BJ (cell line): ENCODE data around the gene DNAJC24. TPM values are rescaled to one million over a fixed set of nuclear protein-coding genes. Genes with fewer than 3 reads are reported as not detected.

Experiments used
- CTCF ChIA-PET: fragments of 350-600 bp; formaldehyde crosslinking; extraction: SDS; loops from one replicate; lab custom pipeline; 2021; ENCODE audit warnings: antibody characterized with exemption, inconsistent platforms; lab: Yijun Ruan, JAX
- POLR2A ChIA-PET: fragments of 300-600 bp; sonication (Branson Sonifier 250); formaldehyde crosslinking; extraction: SDS; loops from one replicate; lab custom pipeline; 2021; ENCODE audit warnings: antibody characterized with exemption; lab: Charles Lee
- DNase-seq: peaks from one replicate; pipeline ENCODE4 v3.0.0-alpha.2; 2011; ENCODE audit warnings: low read depth
- H3K27me3 ChIP-seq: 2 replicates; pipeline ENCODE4 v1.6.0; 2011; ENCODE audit warnings: low read length; ENCODE audit not compliant: control insufficient read depth, insufficient read depth
- H3K36me3 ChIP-seq: 2 replicates; pipeline ENCODE4 v1.5.1; 2011; ENCODE audit warnings: low read length; ENCODE audit not compliant: control insufficient read depth, insufficient read depth
- H3K4me3 ChIP-seq: 2 replicates; pipeline ENCODE4 v1.5.1; 2011; ENCODE audit warnings: low read depth, mild to moderate bottlenecking, control low read depth, low read length
- polyA plus RNA-seq: library from polyadenylated mRNA; depleted of rRNA; stranded (reverse); fragments of >200 nt; gene quantifications from 2 replicates; pipeline ENCODE4 v1.2.3, GENCODE V29; 2011
- TF ChIP-seq, protein P1 (sequence below): IDR thresholded peaks from 2 replicates; pipeline ENCODE4 v1.5.1; 2011; ENCODE audit warnings: low read depth, mild to moderate bottlenecking, control low read depth, inconsistent platforms, low read length, moderate library complexity; ENCODE audit not compliant: insufficient read depth

The DNAJC24 gene
- polyA plus RNA-seq, 1 experiment = 8.8 TPM

GRCh38 chr11:31419138-31419537, 49.5 kb downstream of the DNAJC24 start:
- CTCF ChIA-PET = no interaction called here
- DNase-seq = no peak
- POLR2A ChIA-PET = no interaction called here
- Histone ChIP-seq H3K27me3 (no peaks in the 10 kb centered on the region), H3K4me3 (no peak overlapping the region), H3K36me3 (no peaks in the 10 kb centered on the region)
- TF ChIP-seq, protein P1, sequence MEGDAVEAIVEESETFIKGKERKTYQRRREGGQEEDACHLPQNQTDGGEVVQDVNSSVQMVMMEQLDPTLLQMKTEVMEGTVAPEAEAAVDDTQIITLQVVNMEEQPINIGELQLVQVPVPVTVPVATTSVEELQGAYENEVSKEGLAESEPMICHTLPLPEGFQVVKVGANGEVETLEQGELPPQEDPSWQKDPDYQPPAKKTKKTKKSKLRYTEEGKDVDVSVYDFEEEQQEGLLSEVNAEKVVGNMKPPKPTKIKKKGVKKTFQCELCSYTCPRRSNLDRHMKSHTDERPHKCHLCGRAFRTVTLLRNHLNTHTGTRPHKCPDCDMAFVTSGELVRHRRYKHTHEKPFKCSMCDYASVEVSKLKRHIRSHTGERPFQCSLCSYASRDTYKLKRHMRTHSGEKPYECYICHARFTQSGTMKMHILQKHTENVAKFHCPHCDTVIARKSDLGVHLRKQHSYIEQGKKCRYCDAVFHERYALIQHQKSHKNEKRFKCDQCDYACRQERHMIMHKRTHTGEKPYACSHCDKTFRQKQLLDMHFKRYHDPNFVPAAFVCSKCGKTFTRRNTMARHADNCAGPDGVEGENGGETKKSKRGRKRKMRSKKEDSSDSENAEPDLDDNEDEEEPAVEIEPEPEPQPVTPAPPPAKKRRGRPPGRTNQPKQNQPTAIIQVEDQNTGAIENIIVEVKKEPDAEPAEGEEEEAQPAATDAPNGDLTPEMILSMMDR = no peak

DNA sequence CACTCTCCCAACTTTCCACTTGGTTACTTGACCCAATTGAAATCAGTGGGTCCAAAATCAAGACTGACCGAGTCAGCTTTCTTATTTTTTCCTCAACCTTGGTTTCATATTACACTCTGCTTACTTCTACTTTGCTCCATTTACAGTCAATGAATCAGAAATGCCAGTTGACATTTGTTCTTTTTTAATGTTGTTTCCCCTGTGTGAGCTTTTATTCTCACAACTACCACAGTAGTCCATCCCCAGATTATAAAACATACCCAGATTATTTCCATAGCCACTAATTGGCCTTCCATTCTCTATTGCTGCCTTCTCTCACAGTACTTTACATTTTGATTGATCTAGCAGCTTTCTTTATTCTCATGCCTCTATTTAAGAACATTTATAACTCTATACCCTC, 50.0 kb downstream of the DNAJC24 start:
- TF ChIP-seq, protein P1 = no peak
- CTCF ChIA-PET = no interaction called here
- Histone ChIP-seq H3K36me3 (no peaks in the 10 kb centered on the region), H3K27me3 (no peaks in the 10 kb centered on the region), H3K4me3 (no peak overlapping the region)
- no peak for DNase-seq
- POLR2A ChIA-PET = no interaction called here

DNA sequence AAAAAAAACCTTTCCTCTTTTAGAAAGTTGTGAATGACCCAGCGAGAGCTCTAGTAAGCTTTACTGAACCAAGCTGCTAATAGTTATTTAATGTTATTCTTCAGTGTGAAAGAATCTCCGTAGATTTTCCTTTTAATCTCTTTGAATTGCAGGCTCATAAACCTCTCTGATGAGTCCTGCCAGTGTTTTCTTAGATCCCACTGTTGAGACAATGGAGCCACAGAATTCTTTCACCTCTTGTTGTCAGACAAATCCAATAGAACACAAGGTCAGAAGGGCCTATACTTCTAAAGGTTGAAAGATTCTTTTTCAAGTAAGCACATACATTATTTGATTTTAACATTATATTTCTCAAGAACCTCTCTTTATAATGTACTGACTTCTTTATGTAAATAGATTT, 52.2 kb downstream of the DNAJC24 start:
- Histone ChIP-seq H3K27me3 (no peaks in the 10 kb centered on the region), H3K4me3 (no peak overlapping the region), H3K36me3 (no peaks in the 10 kb centered on the region)
- TF ChIP-seq, protein P1 = no peak
- POLR2A ChIA-PET = no interaction called here
- no peak for DNase-seq
- CTCF ChIA-PET = no interaction called here

- TF ChIP-seq, protein P1 = no peak
- ChIA-PET CTCF (no interaction called here), POLR2A (no interaction called here)
- H3K4me3 ChIP-seq = no peak overlapping the region
- H3K36me3 ChIP-seq = no peaks in the 10 kb centered on the region
- DNase-seq = no peak
- H3K27me3 ChIP-seq = no peaks in the 10 kb centered on the region
These were observed 53.0 kb downstream of the DNAJC24 start for GRCh38 chr11:31422703-31423102.

DNA sequence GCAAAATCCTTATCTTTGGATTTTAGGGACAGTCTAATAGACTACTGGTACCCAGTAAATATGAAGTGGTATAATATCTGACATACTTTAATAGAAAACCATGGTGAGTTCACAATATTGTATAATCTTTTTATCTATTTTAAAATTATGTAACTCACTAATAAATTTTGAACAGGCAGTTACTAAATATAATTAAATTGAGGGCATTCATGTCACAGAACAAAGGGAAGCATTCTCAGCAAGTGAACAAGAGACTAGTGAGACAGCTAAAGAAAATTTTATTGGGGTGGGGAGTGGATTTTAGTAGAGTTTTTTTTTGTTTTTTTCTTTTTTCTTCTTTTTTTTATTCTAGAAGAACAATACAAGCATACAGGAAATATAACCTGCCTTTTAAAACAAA, 55.0 kb downstream of the DNAJC24 start:
- DNase-seq = no peak
- POLR2A ChIA-PET = no interaction called here
- CTCF ChIA-PET = no interaction called here
- Histone ChIP-seq H3K4me3 (no peak overlapping the region), H3K27me3 (no peaks in the 10 kb centered on the region), H3K36me3 (no peaks in the 10 kb centered on the region)
- TF ChIP-seq, protein P1 = no peak
